HUDEP-2 (cell line): ENCODE results near the gene LRBA.
"Not testable (repeated sequence)": the region's sequence is repeated elsewhere in the genome, so short reads cannot be mapped to it uniquely, and the experiment has no call there.

ENCODE experiments used
- DNase-seq, 76 experiments: peaks; one replicate each; lab custom pipeline; 2025; ENCODE audit not compliant: unreplicated experiment in 76 of 76; lab: John Stamatoyannopoulos, UW

LRBA gene

DNA sequence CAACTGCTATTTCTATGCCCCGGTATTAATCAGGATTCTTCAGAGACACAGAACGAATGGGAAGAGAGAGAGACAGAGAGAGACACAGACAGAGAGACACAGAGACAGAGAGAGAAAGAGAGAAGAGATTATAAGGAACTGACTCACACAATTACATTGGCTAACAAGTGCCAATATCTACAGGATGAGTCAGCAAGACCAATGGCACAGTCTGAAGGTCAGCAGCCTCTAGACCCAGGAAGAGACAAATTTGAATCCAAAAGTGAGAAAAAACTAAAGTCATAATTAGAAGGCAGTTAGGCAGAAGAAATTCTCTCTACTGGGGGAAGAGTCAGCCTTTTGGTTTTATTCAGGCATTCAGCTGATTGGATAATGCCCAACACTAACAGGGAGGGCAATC, 245.8 kb downstream of the LRBA start:
- peak in 20 of 76 experiments; percentile 1 to 51 (median 21) for DNase-seq

DNA sequence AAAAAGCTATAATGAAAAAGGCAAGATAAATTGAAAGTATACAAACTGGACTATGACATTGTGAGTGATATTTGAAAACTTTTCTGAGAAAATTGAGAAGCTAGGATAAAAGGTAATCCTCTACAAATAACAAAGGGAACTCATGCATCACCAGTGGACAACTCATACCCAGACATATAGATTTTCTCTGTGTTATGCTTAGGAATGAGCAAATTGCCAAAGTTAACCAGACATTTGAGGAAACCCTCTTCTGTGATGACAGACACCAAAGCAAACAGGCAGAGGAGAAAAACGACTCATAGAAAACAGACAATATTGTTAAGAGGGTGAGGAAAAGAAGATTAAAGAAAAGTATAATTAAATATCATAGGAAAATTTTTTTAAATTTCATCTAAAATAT, 246.6 kb downstream of the LRBA start:
- no peak for DNase-seq

DNA sequence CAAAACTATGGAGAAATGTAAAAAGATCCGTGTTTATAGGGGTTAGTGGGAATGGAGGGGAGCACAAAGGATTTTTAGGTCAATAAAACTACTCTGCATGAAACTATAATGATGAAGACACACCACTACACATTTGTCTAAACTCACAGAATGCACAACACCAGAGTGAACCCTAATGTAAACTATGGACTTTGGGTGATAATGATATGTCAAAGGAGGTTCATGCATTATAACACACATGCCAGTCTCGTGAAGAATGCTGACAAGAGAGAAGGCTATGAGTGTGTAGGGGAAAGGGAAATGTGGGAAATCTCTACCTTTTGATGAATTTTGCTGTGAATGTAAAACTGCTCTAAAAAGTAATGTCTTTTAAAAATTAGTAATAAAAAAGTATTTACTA, 249.9 kb downstream of the LRBA start:
- DNase-seq: no peak

DNA sequence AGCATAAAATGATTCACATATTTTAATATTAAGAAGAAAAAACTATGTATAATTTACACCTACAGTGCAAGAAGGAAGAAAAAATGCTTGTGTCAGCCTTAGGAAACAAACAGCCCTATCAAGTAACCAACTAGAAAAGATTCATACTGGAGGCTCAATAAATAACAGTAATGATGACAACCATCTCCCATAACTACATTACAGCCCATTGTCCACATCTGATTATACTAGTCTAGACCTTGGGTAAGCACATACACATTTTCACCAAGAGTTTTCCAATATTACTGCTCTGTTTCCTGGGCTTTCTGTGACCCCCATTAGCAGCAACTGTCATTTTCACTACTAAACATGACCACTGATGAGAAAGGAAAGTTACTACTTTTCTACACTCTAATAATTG, 263.4 kb downstream of the LRBA start:
- no peak for DNase-seq

DNA sequence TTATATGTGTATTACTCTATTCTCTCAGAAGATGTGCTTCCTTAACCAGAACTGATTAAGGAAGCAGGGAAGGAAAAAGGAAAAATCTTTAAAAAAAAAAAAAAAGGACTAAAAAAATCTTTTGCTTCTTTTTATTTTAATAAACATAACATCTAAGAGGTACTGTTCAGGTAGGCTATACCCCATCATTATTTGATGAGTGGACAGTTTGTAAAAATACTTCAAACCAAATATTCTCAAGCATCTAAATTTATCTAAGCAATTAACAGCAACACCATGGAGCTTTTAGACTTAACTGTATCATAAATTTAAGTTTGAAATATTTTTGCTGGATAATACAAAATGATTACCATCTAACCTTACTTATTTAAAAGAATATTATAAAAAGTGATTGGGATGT, 264.3 kb downstream of the LRBA start:
- no peak for DNase-seq

DNA sequence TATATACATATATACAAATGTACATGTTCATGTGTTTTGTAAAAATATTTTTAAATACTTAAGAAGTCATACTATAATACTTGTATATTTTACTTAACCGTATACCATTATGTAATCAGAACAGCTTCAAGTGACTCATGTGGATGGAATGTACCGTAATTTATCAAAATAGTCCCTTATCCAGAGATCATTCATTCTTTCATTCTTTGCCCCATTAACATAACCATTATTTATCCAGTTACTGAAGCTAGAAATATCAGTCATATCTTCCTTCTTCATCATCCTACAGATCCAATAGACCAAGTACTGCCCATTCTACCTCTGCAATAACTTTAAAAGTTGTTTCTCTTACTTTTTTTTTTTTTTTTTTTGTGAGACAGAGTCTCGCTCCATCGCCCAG, 268.9 kb downstream of the LRBA start:
- DNase-seq: no peak

DNA sequence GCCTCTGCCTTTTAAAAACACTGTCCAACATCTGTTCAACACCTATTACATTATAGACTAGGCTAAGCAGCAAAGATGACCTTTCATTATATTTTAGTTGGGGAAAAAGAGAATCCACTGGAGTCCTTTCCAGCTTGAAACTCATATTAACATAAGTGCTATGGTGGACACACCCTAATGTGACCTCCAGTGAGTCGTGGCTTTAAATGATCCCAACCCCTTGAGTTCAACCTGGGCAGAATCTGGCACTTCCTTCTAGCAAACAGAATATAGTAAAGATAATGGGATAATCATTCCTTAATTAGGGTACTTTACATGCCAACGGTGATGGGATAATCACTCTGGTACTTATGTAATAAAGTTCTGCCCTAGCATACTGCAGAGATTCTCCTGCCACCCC, 270.5 kb downstream of the LRBA start:
- no peak for DNase-seq

DNA sequence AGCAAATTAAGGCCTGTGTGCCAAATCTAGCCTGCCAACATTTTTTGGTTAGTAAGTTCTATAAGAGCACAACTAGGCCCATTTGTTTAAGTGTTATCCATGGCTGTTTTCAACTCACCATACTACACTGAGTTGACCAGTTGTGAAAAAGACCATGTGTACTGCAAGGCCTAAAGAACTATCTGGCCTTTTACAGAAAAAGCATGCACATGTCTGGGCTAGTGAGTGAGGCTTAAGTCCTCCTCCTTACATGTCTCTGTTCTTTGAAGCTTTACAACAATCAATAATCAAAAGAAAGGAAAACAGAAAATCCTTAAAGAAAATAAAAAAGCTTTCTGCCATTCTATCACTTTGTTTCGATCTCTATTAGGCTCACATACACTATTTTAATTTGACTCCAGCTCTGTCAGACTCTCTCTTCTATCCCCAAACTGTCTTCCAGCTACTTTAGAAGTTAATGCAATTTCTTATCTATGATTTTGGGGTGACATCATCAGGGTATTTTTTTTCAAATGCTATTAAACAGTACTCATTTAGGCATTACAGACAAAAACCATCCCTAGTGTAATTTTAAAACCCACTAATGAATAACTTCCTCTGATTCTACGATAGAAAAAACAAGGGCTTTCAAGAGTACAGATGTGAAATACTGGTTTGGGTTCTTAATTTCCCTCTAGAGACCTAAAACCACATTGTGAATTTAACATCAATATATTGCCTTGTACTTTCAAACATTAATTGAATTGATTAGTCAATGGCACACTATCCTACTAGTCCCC, 271.3 kb downstream of the LRBA start:
- DNase-seq: no peak

GRCh38 chr4:150742930-150743329, 272.2 kb downstream of the LRBA start:
- not testable (repeated sequence) for DNase-seq

GRCh38 chr4:150739591-150739990, 275.5 kb downstream of the LRBA start:
- no peak for DNase-seq

- no peak for DNase-seq
Observed at GRCh38 chr4:150725957-150726523, 289.0 kb downstream of the LRBA start.

DNA sequence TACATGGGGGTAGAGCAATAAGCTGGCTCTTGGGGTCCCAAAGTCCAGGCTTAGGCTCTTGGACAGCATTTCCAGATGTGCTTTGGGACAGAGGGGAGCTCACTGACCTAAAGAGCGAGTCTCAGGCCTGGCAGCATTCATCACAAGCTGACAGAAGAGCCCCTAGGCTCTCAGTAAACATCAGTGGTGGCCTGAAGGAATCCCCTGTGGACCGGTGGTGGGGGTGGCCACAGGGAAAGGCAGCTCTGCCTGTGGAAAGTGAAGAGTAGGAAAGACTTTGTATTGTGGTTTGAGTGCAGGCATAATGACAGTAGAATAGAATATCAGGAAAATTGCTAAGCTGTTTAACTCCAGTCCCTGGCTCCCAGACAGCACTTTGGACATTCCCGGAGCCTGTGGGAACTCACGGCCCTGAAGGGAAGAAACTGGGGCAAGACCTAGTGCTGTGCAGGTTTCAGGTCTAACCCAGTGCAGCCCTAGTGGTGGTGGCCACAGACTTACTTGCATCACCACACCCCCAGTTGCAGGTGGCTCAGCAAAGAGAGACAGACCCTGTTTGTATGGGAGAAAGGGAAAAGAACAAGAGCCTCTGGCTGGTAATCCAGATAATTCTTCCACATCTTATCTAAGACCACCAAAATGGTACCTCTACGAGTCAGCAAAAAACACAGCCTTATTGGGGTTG, 291.2 kb downstream of the LRBA start:
- no peak for DNase-seq

- DNase-seq: peak in 73 of 76 experiments; percentile 0 to 80 (median 56)
Observed at GRCh38 chr4:150722908-150723362, 292.1 kb downstream of the LRBA start.

GRCh38 chr4:150720973-150721518, 294.0 kb downstream of the LRBA start:
- no peak for DNase-seq

DNA sequence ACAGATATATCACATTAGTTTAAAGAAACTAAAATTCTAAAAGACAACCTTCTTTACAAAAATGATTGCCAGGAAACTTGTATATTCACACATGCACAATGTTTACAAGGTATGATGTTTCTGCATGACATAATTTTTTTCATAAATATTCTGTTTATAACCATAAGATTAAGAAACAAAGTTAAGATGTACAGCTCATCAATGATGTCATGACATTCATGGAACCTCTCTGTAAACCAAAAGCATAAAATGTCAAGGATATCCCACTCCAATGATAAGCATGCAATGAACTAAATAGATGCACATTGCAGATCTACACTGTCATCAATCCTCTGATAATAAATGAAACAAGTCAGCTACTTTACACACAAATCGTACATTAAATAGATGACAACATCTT, 297.1 kb downstream of the LRBA start:
- no peak for DNase-seq

- DNase-seq: no peak
Observed at GRCh38 chr4:150714462-150715438, 300.3 kb downstream of the LRBA start.

DNA sequence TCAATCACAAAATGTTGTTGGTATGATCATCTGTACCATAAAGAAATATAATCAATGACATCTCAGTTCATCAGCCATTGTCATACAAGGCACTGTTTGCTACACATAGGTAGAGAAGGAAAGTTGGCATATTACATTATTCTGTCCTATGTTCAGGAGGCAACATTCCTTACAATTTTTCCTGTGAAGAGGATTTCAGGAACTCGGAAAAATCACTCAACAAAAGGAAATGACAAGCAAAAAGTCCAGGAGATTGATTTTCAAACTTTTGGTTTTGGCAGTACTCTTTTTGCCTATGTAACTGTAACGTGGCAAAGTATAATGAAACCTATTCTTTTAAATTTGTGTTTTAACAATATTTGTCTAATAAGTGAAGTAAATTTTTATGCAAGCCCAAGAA, 301.8 kb downstream of the LRBA start:
- no peak for DNase-seq

GRCh38 chr4:150710770-150711375, 304.2 kb downstream of the LRBA start:
- DNase-seq: no peak

DNA sequence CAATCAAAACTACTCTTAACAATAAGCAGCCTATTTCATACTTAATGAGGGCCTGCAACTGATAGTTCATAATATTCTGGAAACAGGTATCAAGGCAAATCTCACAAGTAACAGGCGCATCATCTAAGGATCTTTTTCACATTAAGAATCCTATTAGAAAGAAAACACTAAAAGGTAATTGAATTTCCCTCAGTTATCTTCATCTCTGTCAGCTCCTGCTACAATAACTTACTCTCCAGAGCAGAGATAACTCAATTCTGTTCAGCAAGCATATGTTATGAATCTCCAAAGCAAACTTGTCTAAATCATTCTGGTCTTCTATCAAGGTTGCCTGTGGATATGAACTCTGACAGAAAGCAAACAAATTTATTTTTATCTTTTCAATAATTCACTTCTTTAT, 307.1 kb downstream of the LRBA start:
- no peak for DNase-seq

DNA sequence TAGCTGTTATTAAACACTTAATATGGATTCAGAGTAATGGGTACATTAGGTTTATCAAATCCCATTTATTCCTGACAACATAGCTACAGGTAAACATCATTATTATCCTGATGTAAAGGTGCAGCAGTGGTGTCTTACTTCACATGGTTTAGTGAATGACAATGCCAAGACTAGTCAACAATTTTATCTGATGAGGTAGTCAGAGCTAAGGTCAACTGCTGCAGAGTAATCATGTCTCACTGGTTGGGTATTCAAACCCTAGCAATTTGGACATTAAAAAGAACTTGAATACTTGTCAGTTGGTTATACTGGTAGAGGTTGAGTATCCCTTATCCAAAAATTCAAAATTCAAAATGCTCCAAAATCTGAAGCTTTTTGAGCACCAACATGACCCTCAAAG, 315.5 kb downstream of the LRBA start:
- no peak for DNase-seq
